Smooth muscle cell (in vitro differentiated cells): ENCODE measurements around the gene C1QTNF4. TPM values are rescaled to one million over a fixed set of nuclear protein-coding genes. Genes with fewer than 3 reads are reported as not detected.
"Not testable (repeated sequence)": the region's sequence is repeated elsewhere in the genome, so short reads cannot be mapped to it uniquely, and the experiment has no call there.

ENCODE experiments used
- DNase-seq: peaks from one replicate; lab custom pipeline; 2025; ENCODE audit not compliant: unreplicated experiment; lab: John Stamatoyannopoulos, UW
- H2AFZ ChIP-seq: fragments of 200-600 bp; sonication (generic); 2 replicates; pipeline ENCODE4 v1.6.0; 2016; ENCODE audit warnings: antibody characterized with exemption, low read depth, mild to moderate bottlenecking
- H3F3A ChIP-seq: fragments of 200-600 bp; sonication (generic); 2 replicates; pipeline ENCODE4 v1.6.0; 2017; ENCODE audit warnings: antibody characterized with exemption, low read depth
- H3K27ac ChIP-seq: fragments of 200-600 bp; sonication (generic); 2 replicates; pipeline ENCODE4 v1.5.1; 2016; ENCODE audit warnings: low read depth, mild to moderate bottlenecking
- H3K27me3 ChIP-seq: fragments of 200-600 bp; sonication (generic); 2 replicates; pipeline ENCODE4 v1.6.1; 2016; ENCODE audit warnings: low read depth, mild to moderate bottlenecking
- H3K36me3 ChIP-seq: fragments of 200-600 bp; sonication (generic); 2 replicates; pipeline ENCODE4 v1.5.1; 2016; ENCODE audit warnings: low read depth
- H3K4me1 ChIP-seq: fragments of 200-600 bp; sonication (generic); 2 replicates; pipeline ENCODE4 v1.5.1; 2016; ENCODE audit warnings: low read depth
- H3K4me2 ChIP-seq: fragments of 200-600 bp; sonication (generic); 2 replicates; pipeline ENCODE4 v1.6.0; 2016; ENCODE audit warnings: mild to moderate bottlenecking
- H3K4me3 ChIP-seq: fragments of 200-600 bp; sonication (generic); 2 replicates; pipeline ENCODE4 v1.5.1; 2016; ENCODE audit warnings: mild to moderate bottlenecking
- H3K79me2 ChIP-seq: fragments of 200-600 bp; sonication (generic); 2 replicates; pipeline ENCODE4 v1.6.0; 2016; ENCODE audit warnings: low read depth, mild to moderate bottlenecking
- H3K9ac ChIP-seq: fragments of 200-600 bp; sonication (generic); 2 replicates; pipeline ENCODE4 v1.6.0; 2016; ENCODE audit warnings: low read depth
- H3K9me3 ChIP-seq: fragments of 200-600 bp; sonication (generic); replicated peaks from 2 replicates; pipeline ENCODE4 v1.5.1; 2016; ENCODE audit warnings: low read depth
- H4K20me1 ChIP-seq: fragments of 200-600 bp; sonication (generic); 2 replicates; pipeline ENCODE4 v1.6.0; 2016; ENCODE audit warnings: low read depth
- CTCF ChIP-seq: fragments of 200-600 bp; sonication (generic); IDR thresholded peaks from 2 replicates; pipeline ENCODE4 v1.5.1; 2017; ENCODE audit warnings: borderline replicate concordance, mild to moderate bottlenecking, antibody characterized with exemption; ENCODE audit not compliant: insufficient read depth, poor library complexity, severe bottlenecking
- WGBS: methylation state at CpG from one replicate; pipeline ENCODE4 v1.1.7; 2016; ENCODE audit warnings: low lambda C conversion rate; 5-methylcytosine and 5-hydroxymethylcytosine counted together
- polyA plus RNA-seq: library from polyadenylated mRNA; unstranded; fragments of >200 nt; fragmentation: Nextera tagmentation; extraction: Ambion mirVana; gene quantifications from 2 replicates; pipeline ENCODE4 v1.2.1, GENCODE V29; 2016
- total RNA-seq: library from RNA; depleted of rRNA; stranded (reverse); fragments of >200 nt; gene quantifications from 2 replicates; pipeline ENCODE4 v1.2.3, GENCODE V29; 2014

C1QTNF4 gene
- total and polyA plus RNA-seq, 2 experiments from 2014 or later, result 1.0 to 1.3 TPM

DNA sequence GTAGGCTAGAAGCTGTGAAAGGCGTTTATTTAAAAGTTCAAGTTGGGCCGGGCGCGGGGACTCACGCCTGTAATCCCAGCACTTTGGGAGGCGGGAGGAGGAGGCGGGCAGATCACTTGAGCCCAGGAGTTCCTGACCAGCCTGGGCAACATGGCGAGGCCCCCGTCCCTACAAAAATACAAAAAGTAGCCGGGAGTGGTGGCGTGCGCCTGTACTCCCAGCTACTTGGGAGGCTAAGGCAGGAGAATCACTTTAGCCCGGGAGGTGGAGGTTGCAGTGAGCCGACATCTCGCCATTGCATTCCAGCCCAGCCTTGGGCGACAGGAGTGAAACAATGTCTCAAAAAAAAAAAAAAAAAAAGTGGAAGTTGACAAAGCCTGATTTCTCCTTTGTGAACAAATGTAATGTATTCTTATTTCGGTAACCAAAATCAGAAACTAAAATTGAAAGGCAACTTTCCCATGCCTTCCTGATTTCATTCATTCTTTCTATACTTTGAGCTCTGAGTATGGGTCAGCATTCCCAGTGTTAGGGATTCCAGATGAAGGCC lies 28.0 kb downstream of the C1QTNF4 start:
- H3K4me3 ChIP-seq, result peak overlapping the region; percentile 95
- peak overlapping the region; percentile 87 for H2AFZ ChIP-seq
- peak overlapping the region; percentile 100 for H3K4me2 ChIP-seq
- TF ChIP-seq CTCF, result no peak
- H3K9me3 ChIP-seq, result no peaks in the 10 kb centered on the region
- peaks cover 45% of the 10 kb centered on the region for H3K79me2 ChIP-seq
- peaks cover 6% of the 10 kb centered on the region for H4K20me1 ChIP-seq
- no peaks in the 10 kb centered on the region for H3K36me3 ChIP-seq
- no peaks in the 10 kb centered on the region for H3F3A ChIP-seq
- peak overlapping the region; percentile 87 for H3K9ac ChIP-seq
- no peaks in the 10 kb centered on the region for H3K4me1 ChIP-seq
- no peaks in the 10 kb centered on the region for H3K27me3 ChIP-seq
- no peak for DNase-seq
- H3K27ac ChIP-seq, result peak overlapping the region; percentile 31
- WGBS, result 37% methylated on average over 17 of the region's 17 CpGs

DNA sequence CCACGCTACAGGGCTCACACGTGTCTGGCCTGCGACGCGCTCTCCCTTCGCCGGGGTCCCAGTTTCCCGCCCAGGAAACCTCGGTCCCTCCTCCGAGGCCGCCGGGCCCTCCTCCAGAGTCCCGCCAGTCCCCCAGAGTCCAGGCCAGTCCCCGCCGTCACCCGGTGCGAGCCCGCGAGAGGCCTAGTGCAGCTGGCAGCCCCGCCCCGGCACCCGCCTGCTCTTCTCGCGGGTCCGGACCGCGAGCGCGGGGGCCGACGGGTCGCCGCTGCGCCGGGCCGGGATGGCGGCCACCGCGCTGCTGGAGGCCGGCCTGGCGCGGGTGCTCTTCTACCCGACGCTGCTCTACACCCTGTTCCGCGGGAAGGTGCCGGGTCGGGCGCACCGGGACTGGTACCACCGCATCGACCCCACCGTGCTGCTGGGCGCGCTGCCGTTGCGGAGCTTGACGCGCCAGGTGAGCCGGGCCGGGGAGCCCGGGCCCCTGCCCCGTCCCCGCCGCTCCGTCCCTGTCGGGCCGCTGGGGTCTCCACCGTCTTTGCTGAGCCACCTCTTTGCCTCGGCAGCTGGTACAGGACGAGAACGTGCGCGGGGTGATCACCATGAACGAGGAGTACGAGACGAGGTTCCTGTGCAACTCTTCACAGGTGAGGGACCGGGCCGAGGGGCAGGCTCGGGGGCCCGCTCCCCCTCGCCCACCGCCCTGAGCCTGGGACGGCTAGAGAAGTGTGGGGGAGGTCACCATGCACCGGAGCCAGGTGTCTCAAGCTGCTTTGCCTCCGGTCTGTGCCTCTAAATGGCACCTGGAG lies 28.7 kb downstream of the C1QTNF4 start, which contains the start of gene PTPMT1:
Gene PTPMT1 (plus strand): TSS at position 260 of the 809 bp plus-strand sequence. CDS start 24 bp downstream, at position 284.
- no peaks in the 10 kb centered on the region for H3F3A ChIP-seq
- peak within 1 kb of the TSS; percentile 31 for H3K27ac ChIP-seq
- H3K4me2 ChIP-seq, result peak within 1 kb of the TSS; percentile 100
- H3K27me3 ChIP-seq, result no peaks in the 10 kb centered on the region
- WGBS, result 3% methylated on average over 85 of the region's 86 CpGs
- no peaks in the 10 kb centered on the region for H3K9me3 ChIP-seq
- peaks cover under 1% of the 10 kb centered on the region for H4K20me1 ChIP-seq
- H3K4me1 ChIP-seq, result no peaks in the 10 kb centered on the region
- H3K79me2 ChIP-seq, result peaks cover 38% of the 10 kb centered on the region
- TF ChIP-seq CTCF, result no peak
- H2AFZ ChIP-seq, result peak within 1 kb of the TSS; percentile 87
- peak within 1 kb of the TSS; percentile 87 for H3K9ac ChIP-seq
- no peaks in the 10 kb centered on the region for H3K36me3 ChIP-seq
- peak within 1 kb of the TSS; percentile 95 for H3K4me3 ChIP-seq
- DNase-seq, result peak; percentile 22

- no peak for DNase-seq
- TF ChIP-seq CTCF, result no peak
- peak overlapping the region; percentile 87 for H2AFZ ChIP-seq
- H3F3A ChIP-seq, result no peaks in the 10 kb centered on the region
- no peaks in the 10 kb centered on the region for H3K27me3 ChIP-seq
- peak overlapping the region; percentile 95 for H3K4me3 ChIP-seq
- H3K9me3 ChIP-seq, result no peaks in the 10 kb centered on the region
- no peaks in the 10 kb centered on the region for H3K4me1 ChIP-seq
- H3K27ac ChIP-seq, result no peak overlapping the region
- H3K9ac ChIP-seq, result peak overlapping the region; percentile 87
- H3K36me3 ChIP-seq, result no peaks in the 10 kb centered on the region
- H3K79me2 ChIP-seq, result peaks cover 38% of the 10 kb centered on the region
- 29% methylated on average over 9 of the region's 11 CpGs for WGBS
- peak overlapping the region; percentile 100 for H3K4me2 ChIP-seq
- H4K20me1 ChIP-seq, result no peaks in the 10 kb centered on the region
These were observed 29.3 kb downstream of the C1QTNF4 start for GRCh38 chr11:47564933-47565339.

- H3F3A ChIP-seq, H3K9ac ChIP-seq, H3K27ac ChIP-seq, H2AFZ ChIP-seq, H3K36me3 ChIP-seq, DNase-seq, H4K20me1 ChIP-seq, H3K27me3 ChIP-seq, H3K9me3 ChIP-seq, H3K4me1 ChIP-seq, H3K4me3 ChIP-seq: not testable (repeated sequence)
- peak overlapping the region; percentile 100 for H3K4me2 ChIP-seq
- 98% methylated on average over 10 of the region's 10 CpGs for WGBS
- peaks cover 37% of the 10 kb centered on the region for H3K79me2 ChIP-seq
These were observed 29.8 kb downstream of the C1QTNF4 start for GRCh38 chr11:47564366-47564765.

DNA sequence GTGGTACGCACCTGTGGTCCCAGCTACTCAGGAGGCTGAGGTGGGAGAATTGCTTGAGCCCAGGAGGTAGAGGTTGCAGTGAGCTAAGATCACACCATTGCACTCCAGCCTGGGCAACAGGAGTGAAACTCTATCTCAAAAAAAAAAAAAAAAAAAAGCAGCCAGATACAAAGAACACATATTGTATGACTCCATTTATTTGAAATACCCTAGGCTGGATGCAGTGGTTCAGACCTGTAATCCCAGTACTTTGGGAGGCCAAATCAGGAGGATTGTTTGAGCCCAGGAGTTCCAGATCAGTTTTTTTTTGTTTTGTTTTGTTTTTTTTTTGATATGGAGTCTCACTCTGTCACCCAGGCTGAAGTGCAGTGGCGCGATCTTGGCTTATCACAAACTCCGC lies 31.8 kb downstream of the C1QTNF4 start:
- H4K20me1 ChIP-seq, H3K4me1 ChIP-seq, H2AFZ ChIP-seq, H3K36me3 ChIP-seq, H3K27ac ChIP-seq, H3K4me3 ChIP-seq, H3F3A ChIP-seq, H3K4me2 ChIP-seq, H3K9ac ChIP-seq, H3K27me3 ChIP-seq, H3K9me3 ChIP-seq, DNase-seq: not testable (repeated sequence)
- H3K79me2 ChIP-seq, result peaks cover 20% of the 10 kb centered on the region
- 93% methylated on average over 4 of the region's 4 CpGs for WGBS
